HUES48 (cell line): Measurements from ENCODE around the gene GREB1.
A peak's percentile ranks its signal among the peaks of the same experiment; 100 is the strongest.

Experiments used
- H3K27ac ChIP-seq: one replicate; pipeline ENCODE4 v1.7.0; 2013; ENCODE audit warnings: low read depth, low read length, inconsistent platforms
- H3K27me3 ChIP-seq: 2 replicates; pipeline ENCODE4 v1.6.1; 2013; ENCODE audit warnings: mild to moderate bottlenecking, low read length; ENCODE audit not compliant: control insufficient read depth, insufficient read depth
- H3K36me3 ChIP-seq: 2 replicates; pipeline ENCODE4 v1.6.1; 2013; ENCODE audit warnings: low read length; ENCODE audit not compliant: control insufficient read depth, insufficient read depth
- H3K4me1 ChIP-seq: 2 replicates; pipeline ENCODE4 v1.6.1; 2013; ENCODE audit warnings: mild to moderate bottlenecking, low read length; ENCODE audit not compliant: control insufficient read depth, insufficient read depth
- H3K4me3 ChIP-seq: 2 replicates; pipeline ENCODE4 v1.5.1; 2013; ENCODE audit warnings: mild to moderate bottlenecking, low read depth, low read length
- H3K9ac ChIP-seq: 2 replicates; pipeline ENCODE4 v1.6.1; 2013; ENCODE audit warnings: mild to moderate bottlenecking, low read depth, low read length, moderate library complexity
- H3K9me3 ChIP-seq: 2 replicates; pipeline ENCODE4 v1.6.1; 2013; ENCODE audit warnings: low read length; ENCODE audit not compliant: control insufficient read depth, insufficient read depth

The GREB1 gene

GRCh38 chr2:11499081-11499743 is 34.6 kb upstream of the GREB1 start:
- H3K9ac ChIP-seq: no peak overlapping the region

GRCh38 chr2:11500702-11501303 is 33.0 kb upstream of the GREB1 start:
- H3K4me3 ChIP-seq: no peak overlapping the region
- H3K9me3 ChIP-seq: no peaks in the 10 kb centered on the region
- H3K27me3 ChIP-seq: no peaks in the 10 kb centered on the region
- H3K4me1 ChIP-seq: peaks cover 21% of the 10 kb centered on the region; the same call in 1 of the 2 replicates
- no peak overlapping the region for H3K27ac ChIP-seq
- no peak overlapping the region for H3K9ac ChIP-seq
- no peaks in the 10 kb centered on the region for H3K36me3 ChIP-seq

More at GRCh38 chr2:11499081-11499743, 34.6 kb upstream of the GREB1 start:
- Histone ChIP-seq H3K36me3 (no peaks in the 10 kb centered on the region), H3K9me3 (no peaks in the 10 kb centered on the region), H3K27ac (peak overlapping the region; percentile 83), H3K4me3 (no peak overlapping the region), H3K27me3 (no peaks in the 10 kb centered on the region), H3K4me1 (peaks cover 23% of the 10 kb centered on the region; the same call in 1 of the 2 replicates)

- no peaks in the 10 kb centered on the region for H3K9me3 ChIP-seq
- no peak overlapping the region for H3K4me3 ChIP-seq
- no peak overlapping the region for H3K27ac ChIP-seq
- no peaks in the 10 kb centered on the region for H3K27me3 ChIP-seq
- H3K4me1 ChIP-seq: peaks cover 17% of the 10 kb centered on the region; the same call in 1 of the 2 replicates
- H3K9ac ChIP-seq: no peak overlapping the region
- no peaks in the 10 kb centered on the region for H3K36me3 ChIP-seq
Measured at GRCh38 chr2:11502740-11503292, 31.0 kb upstream of the GREB1 start.

- H3K36me3 ChIP-seq: no peaks in the 10 kb centered on the region
- no peak overlapping the region for H3K4me3 ChIP-seq
- H3K4me1 ChIP-seq: peaks cover 17% of the 10 kb centered on the region; the same call in 1 of the 2 replicates
- H3K9me3 ChIP-seq: no peaks in the 10 kb centered on the region
- no peak overlapping the region for H3K27ac ChIP-seq
- H3K9ac ChIP-seq: no peak overlapping the region
- no peaks in the 10 kb centered on the region for H3K27me3 ChIP-seq
Measured at GRCh38 chr2:11503354-11503927, 30.4 kb upstream of the GREB1 start.

- no peak overlapping the region for H3K4me3 ChIP-seq
- H3K27me3 ChIP-seq: no peaks in the 10 kb centered on the region
- H3K4me1 ChIP-seq: 0 out of 2 replicates have a peak, but pooled peaks cover under 1% of the 10 kb centered on the region
- H3K27ac ChIP-seq: no peak overlapping the region
- no peaks in the 10 kb centered on the region for H3K36me3 ChIP-seq
- H3K9me3 ChIP-seq: no peaks in the 10 kb centered on the region
- no peak overlapping the region for H3K9ac ChIP-seq
Measured at GRCh38 chr2:11505652-11506610, 27.9 kb upstream of the GREB1 start.

- no peaks in the 10 kb centered on the region for H3K36me3 ChIP-seq
- H3K4me1 ChIP-seq: no peaks in the 10 kb centered on the region
- no peaks in the 10 kb centered on the region for H3K27me3 ChIP-seq
- H3K9me3 ChIP-seq: no peaks in the 10 kb centered on the region
- H3K9ac ChIP-seq: no peak overlapping the region
- H3K27ac ChIP-seq: no peak overlapping the region
- no peak overlapping the region for H3K4me3 ChIP-seq
Measured at GRCh38 chr2:11506611-11506969, 27.3 kb upstream of the GREB1 start.

GRCh38 chr2:11507517-11507916 is 26.3 kb upstream of the GREB1 start:
- Histone ChIP-seq H3K9ac (no peak overlapping the region), H3K4me3 (no peak overlapping the region), H3K27me3 (no peaks in the 10 kb centered on the region)

GRCh38 chr2:11508279-11508678 is 25.6 kb upstream of the GREB1 start:
- Histone ChIP-seq H3K36me3 (no peaks in the 10 kb centered on the region), H3K4me1 (0 out of 2 replicates have a peak, but pooled peaks cover 2% of the 10 kb centered on the region), H3K9me3 (no peaks in the 10 kb centered on the region), H3K27me3 (no peaks in the 10 kb centered on the region), H3K4me3 (no peak overlapping the region), H3K9ac (no peak overlapping the region), H3K27ac (no peak overlapping the region)

More at GRCh38 chr2:11507517-11507916, 26.3 kb upstream of the GREB1 start:
- Histone ChIP-seq H3K4me1 (no peaks in the 10 kb centered on the region), H3K36me3 (no peaks in the 10 kb centered on the region), H3K27ac (no peak overlapping the region), H3K9me3 (no peaks in the 10 kb centered on the region)

GRCh38 chr2:11509657-11510360 is 24.0 kb upstream of the GREB1 start:
- Histone ChIP-seq H3K9ac (no peak overlapping the region), H3K9me3 (no peaks in the 10 kb centered on the region), H3K4me3 (no peak overlapping the region), H3K27ac (no peak overlapping the region), H3K36me3 (no peaks in the 10 kb centered on the region), H3K27me3 (no peaks in the 10 kb centered on the region), H3K4me1 (peaks cover 10% of the 10 kb centered on the region)

GRCh38 chr2:11512431-11512830 is 21.4 kb upstream of the GREB1 start:
- Histone ChIP-seq H3K4me3 (no peak overlapping the region), H3K9me3 (no peaks in the 10 kb centered on the region), H3K27me3 (no peaks in the 10 kb centered on the region), H3K9ac (no peak overlapping the region), H3K27ac (no peak overlapping the region), H3K36me3 (no peaks in the 10 kb centered on the region), H3K4me1 (peaks cover 19% of the 10 kb centered on the region)
